ENCODE data around the gene IFNL2.

DNA sequence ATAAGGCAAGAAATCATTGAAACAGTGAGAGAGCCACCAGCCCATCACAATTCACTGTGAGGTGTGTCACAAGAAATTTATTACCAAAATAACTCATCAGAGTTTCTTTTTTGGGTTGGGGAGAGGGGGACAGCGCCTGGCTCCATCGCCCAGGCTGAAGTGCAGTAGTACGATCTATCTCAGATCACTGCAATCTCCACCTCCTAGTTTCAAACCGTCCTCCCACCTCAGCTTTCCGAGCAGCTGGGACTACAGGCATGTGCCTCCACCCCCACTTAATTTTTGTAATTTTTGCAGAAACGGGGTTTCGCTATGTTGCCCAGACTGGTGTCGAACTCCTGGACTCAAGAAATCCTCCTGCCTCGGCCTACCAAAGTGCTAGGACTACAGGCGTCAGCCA, 31.6 kb downstream of the IFNL2 start:
- TF ChIP-seq, protein P1, sequence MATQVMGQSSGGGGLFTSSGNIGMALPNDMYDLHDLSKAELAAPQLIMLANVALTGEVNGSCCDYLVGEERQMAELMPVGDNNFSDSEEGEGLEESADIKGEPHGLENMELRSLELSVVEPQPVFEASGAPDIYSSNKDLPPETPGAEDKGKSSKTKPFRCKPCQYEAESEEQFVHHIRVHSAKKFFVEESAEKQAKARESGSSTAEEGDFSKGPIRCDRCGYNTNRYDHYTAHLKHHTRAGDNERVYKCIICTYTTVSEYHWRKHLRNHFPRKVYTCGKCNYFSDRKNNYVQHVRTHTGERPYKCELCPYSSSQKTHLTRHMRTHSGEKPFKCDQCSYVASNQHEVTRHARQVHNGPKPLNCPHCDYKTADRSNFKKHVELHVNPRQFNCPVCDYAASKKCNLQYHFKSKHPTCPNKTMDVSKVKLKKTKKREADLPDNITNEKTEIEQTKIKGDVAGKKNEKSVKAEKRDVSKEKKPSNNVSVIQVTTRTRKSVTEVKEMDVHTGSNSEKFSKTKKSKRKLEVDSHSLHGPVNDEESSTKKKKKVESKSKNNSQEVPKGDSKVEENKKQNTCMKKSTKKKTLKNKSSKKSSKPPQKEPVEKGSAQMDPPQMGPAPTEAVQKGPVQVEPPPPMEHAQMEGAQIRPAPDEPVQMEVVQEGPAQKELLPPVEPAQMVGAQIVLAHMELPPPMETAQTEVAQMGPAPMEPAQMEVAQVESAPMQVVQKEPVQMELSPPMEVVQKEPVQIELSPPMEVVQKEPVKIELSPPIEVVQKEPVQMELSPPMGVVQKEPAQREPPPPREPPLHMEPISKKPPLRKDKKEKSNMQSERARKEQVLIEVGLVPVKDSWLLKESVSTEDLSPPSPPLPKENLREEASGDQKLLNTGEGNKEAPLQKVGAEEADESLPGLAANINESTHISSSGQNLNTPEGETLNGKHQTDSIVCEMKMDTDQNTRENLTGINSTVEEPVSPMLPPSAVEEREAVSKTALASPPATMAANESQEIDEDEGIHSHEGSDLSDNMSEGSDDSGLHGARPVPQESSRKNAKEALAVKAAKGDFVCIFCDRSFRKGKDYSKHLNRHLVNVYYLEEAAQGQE (IDR thresholded peaks at IDR 0.05; ENCODE audit: insufficient read depth in 1 of 2, low read depth in 2 of 2, low read length in 1 of 2), result no peak
- TF ChIP-seq, protein P2, sequence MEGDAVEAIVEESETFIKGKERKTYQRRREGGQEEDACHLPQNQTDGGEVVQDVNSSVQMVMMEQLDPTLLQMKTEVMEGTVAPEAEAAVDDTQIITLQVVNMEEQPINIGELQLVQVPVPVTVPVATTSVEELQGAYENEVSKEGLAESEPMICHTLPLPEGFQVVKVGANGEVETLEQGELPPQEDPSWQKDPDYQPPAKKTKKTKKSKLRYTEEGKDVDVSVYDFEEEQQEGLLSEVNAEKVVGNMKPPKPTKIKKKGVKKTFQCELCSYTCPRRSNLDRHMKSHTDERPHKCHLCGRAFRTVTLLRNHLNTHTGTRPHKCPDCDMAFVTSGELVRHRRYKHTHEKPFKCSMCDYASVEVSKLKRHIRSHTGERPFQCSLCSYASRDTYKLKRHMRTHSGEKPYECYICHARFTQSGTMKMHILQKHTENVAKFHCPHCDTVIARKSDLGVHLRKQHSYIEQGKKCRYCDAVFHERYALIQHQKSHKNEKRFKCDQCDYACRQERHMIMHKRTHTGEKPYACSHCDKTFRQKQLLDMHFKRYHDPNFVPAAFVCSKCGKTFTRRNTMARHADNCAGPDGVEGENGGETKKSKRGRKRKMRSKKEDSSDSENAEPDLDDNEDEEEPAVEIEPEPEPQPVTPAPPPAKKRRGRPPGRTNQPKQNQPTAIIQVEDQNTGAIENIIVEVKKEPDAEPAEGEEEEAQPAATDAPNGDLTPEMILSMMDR (IDR thresholded peaks at IDR 0.05), result no peak
- TF ChIP-seq SIN3A (IDR thresholded peaks at IDR 0.05; ENCODE audit: borderline replicate concordance, insufficient read depth, low read depth, low read length) (no peak), POLR2AphosphoS5 (IDR thresholded peaks at IDR 0.05; ENCODE audit: low read depth, low read length) (no peak)
